GM19043 (cell line): Measurements from ENCODE around the gene JUNB.

ENCODE experiments used
- ATAC-seq: cut with Tn5 transposase; IDR thresholded peaks from one replicate; pipeline ENCODE4 v1.9.1; 2021; ENCODE audit warnings: low read depth; ENCODE audit not compliant: unreplicated experiment

The JUNB gene

GRCh38 chr19:12791345-12792050 lies at the start of gene JUNB:
Gene JUNB, plus strand, starts transcription at chr19:12791486. Its CDS starts 286 bp downstream, at chr19:12791772.
- ATAC-seq = no peak

- no peak for ATAC-seq
These were observed 46.0 kb upstream of the JUNB start for GRCh38 chr19:12745166-12745897.

GRCh38 chr19:12748489-12748888 lies 42.8 kb upstream of the JUNB start:
- ATAC-seq = no peak

GRCh38 chr19:12749938-12750521 lies 41.3 kb upstream of the JUNB start:
- no peak for ATAC-seq

- ATAC-seq = no peak
These were observed 40.4 kb upstream of the JUNB start for GRCh38 chr19:12750851-12751250.

- no peak for ATAC-seq
These were observed 39.7 kb upstream of the JUNB start, which contains the start of gene BEST2 for GRCh38 chr19:12751635-12752034. Gene BEST2, plus strand, starts transcription at chr19:12751791. Its CDS starts 802 bp downstream, at chr19:12752593.

- no peak for ATAC-seq
These were observed 39.1 kb upstream of the JUNB start for GRCh38 chr19:12752056-12752781.

GRCh38 chr19:12754465-12755196 lies 36.7 kb upstream of the JUNB start:
- no peak for ATAC-seq

- no peak for ATAC-seq
These were observed 35.0 kb upstream of the JUNB start for GRCh38 chr19:12756150-12756883.

GRCh38 chr19:12757544-12758274 lies 33.6 kb upstream of the JUNB start:
- no peak for ATAC-seq

- no peak for ATAC-seq
These were observed 31.6 kb upstream of the JUNB start for GRCh38 chr19:12759686-12760085.

- ATAC-seq = no peak
These were observed 28.2 kb upstream of the JUNB start for GRCh38 chr19:12763100-12763499.

- no peak for ATAC-seq
These were observed 26.6 kb upstream of the JUNB start for GRCh38 chr19:12764698-12765097.

GRCh38 chr19:12766051-12766521 lies 25.2 kb upstream of the JUNB start:
- ATAC-seq = no peak

- ATAC-seq = no peak
These were observed 24.1 kb upstream of the JUNB start for GRCh38 chr19:12767150-12767549.

GRCh38 chr19:12767666-12768065 lies 23.6 kb upstream of the JUNB start:
- ATAC-seq = no peak

- no peak for ATAC-seq
These were observed 21.6 kb upstream of the JUNB start for GRCh38 chr19:12769689-12770088.

- no peak for ATAC-seq
These were observed 20.4 kb upstream of the JUNB start for GRCh38 chr19:12770922-12771321.

- ATAC-seq = no peak
These were observed 19.0 kb upstream of the JUNB start for GRCh38 chr19:12772323-12772722.
